Endothelial cell of umbilical vein (primary cell): ENCODE data around the gene RELT. TPM values are rescaled to one million over a fixed set of nuclear protein-coding genes. Genes with fewer than 3 reads are reported as not detected.

Experiments
- BruUV-seq: library from RNA; stranded (reverse); fragments of 400-500 nt; replicated peaks from 2 replicates; lab custom pipeline; 2021; lab: Mats Ljungman, UMichigan
- CTCF ChIA-PET: fragments of 300-600, 350-600 bp; sonication (Branson Sonifier 250); formaldehyde crosslinking; loops from one replicate; lab custom pipeline; 2021; ENCODE audit warnings: antibody characterized with exemption, inconsistent platforms; lab: Charles Lee
- POLR2A ChIA-PET: fragments of 300-600, 350-600 bp; sonication (Branson Sonifier 250); formaldehyde crosslinking; loops from one replicate; lab custom pipeline; 2021; ENCODE audit warnings: antibody characterized with exemption, inconsistent platforms; lab: Charles Lee
- DNase-seq: peaks from one replicate; pipeline ENCODE4 v3.0.0-alpha.2; 2011; ENCODE audit warnings: low read depth, low spot score
- FAIRE-seq: peaks from 2 replicates; lab custom pipeline; 2011; peaks lifted over from hg19 to GRCh38; lab: Jason Lieb, UNC
- H2AFZ ChIP-seq: 2 replicates; pipeline ENCODE4 v1.6.0; 2012; ENCODE audit warnings: low read depth, low read length, control low read depth, inconsistent platforms
- H3K27ac ChIP-seq: 2 replicates; pipeline ENCODE4 v1.5.1; 2011; ENCODE audit warnings: low read depth, mild to moderate bottlenecking, control low read depth, low read length, moderate library complexity; ENCODE audit not compliant: insufficient read depth
- H3K27me3 ChIP-seq, 2 experiments: 2 replicates each; pipeline versions ENCODE4 v1.6.0 to v1.6.1; 2011; ENCODE audit warnings: low read length in 2 of 2, mixed read lengths in 1 of 2; ENCODE audit not compliant: control insufficient read depth in 2 of 2, insufficient read depth in 2 of 2
- H3K36me3 ChIP-seq, 2 experiments: 2 replicates in 1 of 2; 3 replicates in 1 of 2; pipeline ENCODE4 v1.5.1; 2011; ENCODE audit warnings: low read length in 2 of 2, mild to moderate bottlenecking in 1 of 2, moderate library complexity in 1 of 2; ENCODE audit not compliant: control insufficient read depth in 2 of 2, insufficient read depth in 2 of 2; ENCODE audit errors: extremely low read depth in 1 of 2
- H3K4me1 ChIP-seq: 3 replicates; pipeline ENCODE4 v1.5.1; 2011; ENCODE audit warnings: mild to moderate bottlenecking, low read length; ENCODE audit not compliant: control insufficient read depth, insufficient read depth; ENCODE audit errors: extremely low read depth
- H3K4me2 ChIP-seq: 2 replicates; pipeline ENCODE4 v1.6.1; 2011; ENCODE audit warnings: low read length, control low read depth, mixed read lengths; ENCODE audit not compliant: insufficient read depth
- H3K4me3 ChIP-seq, 3 experiments: fragments of 200-600 bp in 1 of 3; sonication (generic), shearing (Covaris generic) in 1 of 3; replicated peaks in 1 of 3; 2 replicates each; pipeline ENCODE4 v1.5.1; 2011 to 2016; ENCODE audit warnings: control low read depth in 3 of 3, low read length in 3 of 3, mild to moderate bottlenecking in 2 of 3, inconsistent platforms in 1 of 3, low read depth in 1 of 3, moderate library complexity in 1 of 3; ENCODE audit not compliant: insufficient read depth in 1 of 3
- H3K79me2 ChIP-seq: 2 replicates; pipeline ENCODE4 v1.6.0; 2012; ENCODE audit warnings: low read length, inconsistent platforms; ENCODE audit not compliant: control insufficient read depth, insufficient read depth
- H3K9ac ChIP-seq: replicated peaks from 2 replicates; pipeline ENCODE3; 2011; ENCODE audit warnings: low read length, control low read depth; ENCODE audit not compliant: insufficient read depth; ENCODE audit errors: extremely low read depth
- H3K9me1 ChIP-seq: replicated peaks from 3 replicates; pipeline ENCODE4 v1.6.0; 2011; ENCODE audit warnings: mild to moderate bottlenecking, low read length; ENCODE audit not compliant: control insufficient read depth, insufficient read depth; ENCODE audit errors: extremely low read depth
- H3K9me3 ChIP-seq: replicated peaks from 2 replicates; pipeline ENCODE4 v1.5.1; 2012; ENCODE audit warnings: low read length, inconsistent platforms; ENCODE audit not compliant: control insufficient read depth, insufficient read depth
- H4K20me1 ChIP-seq: replicated peaks from 2 replicates; pipeline ENCODE3; 2011; ENCODE audit warnings: mild to moderate bottlenecking, low read length; ENCODE audit not compliant: control insufficient read depth, insufficient read depth; ENCODE audit errors: extremely low read depth
- EZH2 ChIP-seq: IDR thresholded peaks from 2 replicates; pipeline ENCODE4 v1.6.1; 2012; ENCODE audit warnings: borderline replicate concordance, low read depth, mild to moderate bottlenecking, moderate library complexity, low read length, inconsistent platforms; ENCODE audit not compliant: severe bottlenecking
- FOS ChIP-seq: IDR thresholded peaks from 2 replicates; pipeline ENCODE4 v1.6.1; 2011; ENCODE audit warnings: mild to moderate bottlenecking, low read length, moderate library complexity, borderline replicate concordance; ENCODE audit not compliant: insufficient read depth
- GATA2 ChIP-seq: IDR thresholded peaks from 2 replicates; pipeline ENCODE4 v1.7.0; 2011; ENCODE audit warnings: low read depth, mild to moderate bottlenecking, moderate library complexity, mixed read lengths, low read length; ENCODE audit not compliant: insufficient read length, insufficient read depth
- JUN ChIP-seq: IDR thresholded peaks from 2 replicates; pipeline ENCODE4 v1.6.1; 2011; ENCODE audit warnings: borderline replicate concordance, low read depth; ENCODE audit not compliant: insufficient read length, insufficient read depth
- MYC ChIP-seq: IDR thresholded peaks from one replicate; pipeline ENCODE4 v1.6.1; 2011; ENCODE audit warnings: mild to moderate bottlenecking, low read depth, low read length
- POLR2A ChIP-seq: IDR thresholded peaks from 2 replicates; pipeline ENCODE4 v1.6.1; 2012; ENCODE audit warnings: low read depth, mild to moderate bottlenecking, control low read depth, low read length
- POLR2AphosphoS5 ChIP-seq: IDR thresholded peaks from 2 replicates; pipeline ENCODE4 v1.6.1; 2012; ENCODE audit warnings: low read depth, mild to moderate bottlenecking, control low read depth, low read length, moderate library complexity; ENCODE audit not compliant: insufficient read depth
- dilution Hi-C: fragments of 300-500 bp; cut with MboI; formaldehyde crosslinking; loops from one replicate; pipeline ENCODE4 v1.15.0; 2019; ENCODE audit warnings: low sequenced_read_pairs; ENCODE audit not compliant: extremely low pct_ligation_motif_present
- intact Hi-C: fragments of 100-400 bp; cut with micrococcal nuclease; formaldehyde crosslinking; loops from one replicate; pipeline ENCODE4 v1.10.0; 2022
- polyA plus RNA-seq, 4 experiments: library from polyadenylated mRNA; depleted of rRNA in 3 of 4; stranded (reverse) in 3 of 4; unstranded in 1 of 4; fragments of >200 nt; gene quantifications; 2 replicates each; pipeline versions ENCODE4 v1.2.1 to v1.2.3, GENCODE V29; 2011 to 2012; ENCODE audit warnings: missing spikeins in 1 of 4
- total RNA-seq: library from RNA; stranded (reverse); gene quantifications from 2 replicates; pipeline ENCODE4 v1.2.3, GENCODE V29; 2021
- TF ChIP-seq, protein P1 (sequence below), 2 donors: IDR thresholded peaks; 1 replicate in 1 of 2; 2 replicates in 1 of 2; pipeline ENCODE4 v1.5.1; 2011; ENCODE audit warnings: low read length in 2 of 2, mild to moderate bottlenecking in 2 of 2, moderate library complexity in 2 of 2, control low read depth in 1 of 2, inconsistent platforms in 1 of 2, low read depth in 1 of 2; ENCODE audit not compliant: insufficient read depth in 1 of 2; ENCODE audit errors: extremely low read depth in 1 of 2
- TF ChIP-seq, protein P2 (sequence below): IDR thresholded peaks from 2 replicates; pipeline ENCODE4 v1.6.1; 2011; ENCODE audit not compliant: insufficient read depth, insufficient read length

RELT gene
- total and polyA plus RNA-seq, 2 donors (not counting 3 experiments of a cell fraction or from before 2014, with no cell fraction given): 6.7 to 13.1 TPM

DNA sequence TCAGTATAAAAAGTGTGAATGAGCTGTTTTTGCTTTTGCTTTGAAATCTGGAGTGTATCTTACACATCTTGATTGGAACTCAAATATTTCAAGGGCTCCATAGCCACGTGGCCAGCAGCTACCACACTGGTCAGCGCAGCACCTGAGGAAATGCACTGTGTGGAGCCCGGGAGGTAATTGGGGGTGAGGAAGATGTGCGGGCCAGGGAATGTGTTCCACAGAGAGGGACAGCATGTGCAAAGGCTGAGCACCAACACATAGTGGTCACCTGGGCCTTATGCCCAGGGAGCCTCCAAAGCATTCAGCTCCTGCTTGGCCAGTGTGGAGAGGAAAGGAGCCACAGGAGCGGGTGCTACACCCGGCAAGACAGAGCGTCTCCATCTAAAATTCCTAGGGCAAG lies 20.8 kb downstream of the RELT start:
- POLR2A ChIA-PET: no interaction called here
- Histone ChIP-seq H3K9me1 (no peaks in the 10 kb centered on the region), H3K36me3 (peaks cover 2 to 9% of the 10 kb centered on the region in 2 experiments), H3K4me3 (no peak overlapping the region), H3K4me2 (no peak overlapping the region), H3K79me2 (no peaks in the 10 kb centered on the region), H3K9me3 (no peaks in the 10 kb centered on the region), H4K20me1 (no peaks in the 10 kb centered on the region), H3K9ac (no peak overlapping the region), H3K27ac (no peak overlapping the region), H3K27me3 (no peaks in the 10 kb centered on the region), H3K4me1 (peaks cover 19% of the 10 kb centered on the region), H2AFZ (no peak overlapping the region)
- DNase-seq (no peak), FAIRE-seq (no peak)
- intact Hi-C loops (no loop called here), dilution Hi-C loops (no loop called here)
- CTCF ChIA-PET: interaction anchor here (0.9 to 6.2 kb wide), 4 partner anchors 9 to 264 kb away, joined by 3 to 253 read pairs (median 7); no protein-coding TSS in a partner anchor
- no peak for TF ChIP-seq POLR2A
- TF ChIP-seq, protein P1, sequence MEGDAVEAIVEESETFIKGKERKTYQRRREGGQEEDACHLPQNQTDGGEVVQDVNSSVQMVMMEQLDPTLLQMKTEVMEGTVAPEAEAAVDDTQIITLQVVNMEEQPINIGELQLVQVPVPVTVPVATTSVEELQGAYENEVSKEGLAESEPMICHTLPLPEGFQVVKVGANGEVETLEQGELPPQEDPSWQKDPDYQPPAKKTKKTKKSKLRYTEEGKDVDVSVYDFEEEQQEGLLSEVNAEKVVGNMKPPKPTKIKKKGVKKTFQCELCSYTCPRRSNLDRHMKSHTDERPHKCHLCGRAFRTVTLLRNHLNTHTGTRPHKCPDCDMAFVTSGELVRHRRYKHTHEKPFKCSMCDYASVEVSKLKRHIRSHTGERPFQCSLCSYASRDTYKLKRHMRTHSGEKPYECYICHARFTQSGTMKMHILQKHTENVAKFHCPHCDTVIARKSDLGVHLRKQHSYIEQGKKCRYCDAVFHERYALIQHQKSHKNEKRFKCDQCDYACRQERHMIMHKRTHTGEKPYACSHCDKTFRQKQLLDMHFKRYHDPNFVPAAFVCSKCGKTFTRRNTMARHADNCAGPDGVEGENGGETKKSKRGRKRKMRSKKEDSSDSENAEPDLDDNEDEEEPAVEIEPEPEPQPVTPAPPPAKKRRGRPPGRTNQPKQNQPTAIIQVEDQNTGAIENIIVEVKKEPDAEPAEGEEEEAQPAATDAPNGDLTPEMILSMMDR (IDR thresholded peaks at IDR 0.05; ENCODE audit: extremely low read depth in 1 of 2, insufficient read depth in 1 of 2, low read depth in 1 of 2, low read length in 2 of 2): no peak
- TF ChIP-seq, protein P2, sequence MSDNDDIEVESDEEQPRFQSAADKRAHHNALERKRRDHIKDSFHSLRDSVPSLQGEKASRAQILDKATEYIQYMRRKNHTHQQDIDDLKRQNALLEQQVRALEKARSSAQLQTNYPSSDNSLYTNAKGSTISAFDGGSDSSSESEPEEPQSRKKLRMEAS: no peak
- TF ChIP-seq JUN: no peak
- no TSS peak for BruUV-seq

DNA sequence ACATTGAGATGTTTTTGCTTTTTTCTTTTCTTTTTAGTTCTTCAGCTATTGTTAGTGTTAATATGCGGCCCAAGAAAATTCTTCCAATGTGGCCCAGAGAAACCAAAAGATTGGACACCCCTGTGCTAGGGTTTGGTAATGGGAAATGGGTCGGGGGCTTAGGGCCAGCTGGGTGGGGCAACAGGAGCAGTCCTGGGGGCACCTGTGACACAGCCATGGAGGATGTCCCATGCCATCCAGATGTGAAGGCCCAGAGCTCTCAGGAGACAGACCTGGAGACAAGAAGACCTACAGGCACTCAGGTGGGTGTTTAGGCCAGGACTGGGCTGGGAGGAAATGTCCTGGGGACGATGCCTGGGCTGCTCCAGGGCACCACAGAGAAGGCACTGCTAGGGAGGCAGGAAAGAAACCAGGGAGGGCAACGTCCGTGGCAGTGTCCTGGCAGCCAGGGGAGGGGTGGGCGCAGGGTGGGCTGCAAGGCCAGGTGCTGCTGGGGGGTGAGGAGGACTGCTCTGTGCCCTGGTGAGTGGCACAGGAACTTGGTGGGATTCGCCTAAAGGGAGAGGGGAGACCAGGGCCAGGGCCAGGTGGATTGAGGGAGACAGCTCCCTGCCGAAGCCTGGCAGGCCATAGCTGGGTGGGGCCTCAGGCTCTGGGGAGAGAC lies 21.4 kb downstream of the RELT start:
- TF ChIP-seq POLR2A (no peak), GATA2 (no peak), MYC (no peak), FOS (no peak), JUN (no peak), POLR2AphosphoS5 (no peak), EZH2 (no peak)
- TF ChIP-seq, protein P1 (IDR thresholded peaks at IDR 0.05; ENCODE audit: extremely low read depth in 1 of 2, insufficient read depth in 1 of 2, low read depth in 1 of 2, low read length in 2 of 2): no peak
- TF ChIP-seq, protein P2: no peak
- Histone ChIP-seq H4K20me1 (no peaks in the 10 kb centered on the region), H3K9me1 (no peaks in the 10 kb centered on the region), H3K27ac (no peak overlapping the region), H3K27me3 (no peaks in the 10 kb centered on the region), H3K79me2 (no peaks in the 10 kb centered on the region), H2AFZ (no peak overlapping the region), H3K4me3 (no peak overlapping the region), H3K9ac (no peak overlapping the region), H3K4me1 (peaks cover 17% of the 10 kb centered on the region), H3K9me3 (no peaks in the 10 kb centered on the region), H3K4me2 (no peak overlapping the region), H3K36me3 (peaks cover 2 to 9% of the 10 kb centered on the region in 2 experiments)
- dilution Hi-C loops: no loop called here
- no peak for FAIRE-seq
- BruUV-seq: no TSS peak
- POLR2A ChIA-PET: no interaction called here
- intact Hi-C loops: no loop called here
- DNase-seq: no peak
- CTCF ChIA-PET: interaction anchor here (0.9 to 6.2 kb wide), 4 partner anchors 8 to 263 kb away, joined by 3 to 253 read pairs (median 7); no protein-coding TSS in a partner anchor
